Measurements from ENCODE around the gene RIPOR3.

The RIPOR3 gene

GRCh38 chr20:50595988-50596693, 95.2 kb downstream of the RIPOR3 start:
- H3K4me3 ChIP-seq (ENCODE audit: low read length), result no peak overlapping the region
- DNase-seq (ENCODE audit: low read depth), result no peak
- no peak for TF ChIP-seq CTCF (conservative IDR thresholded peaks at IDR 0.05; ENCODE audit: low read depth, low read length)

- no peak overlapping the region for H3K4me3 ChIP-seq (ENCODE audit: low read length)
- DNase-seq (ENCODE audit: low read depth), result no peak
- TF ChIP-seq CTCF (conservative IDR thresholded peaks at IDR 0.05; ENCODE audit: low read depth, low read length), result no peak
Measured at GRCh38 chr20:50595433-50595895, 95.9 kb downstream of the RIPOR3 start.

DNA sequence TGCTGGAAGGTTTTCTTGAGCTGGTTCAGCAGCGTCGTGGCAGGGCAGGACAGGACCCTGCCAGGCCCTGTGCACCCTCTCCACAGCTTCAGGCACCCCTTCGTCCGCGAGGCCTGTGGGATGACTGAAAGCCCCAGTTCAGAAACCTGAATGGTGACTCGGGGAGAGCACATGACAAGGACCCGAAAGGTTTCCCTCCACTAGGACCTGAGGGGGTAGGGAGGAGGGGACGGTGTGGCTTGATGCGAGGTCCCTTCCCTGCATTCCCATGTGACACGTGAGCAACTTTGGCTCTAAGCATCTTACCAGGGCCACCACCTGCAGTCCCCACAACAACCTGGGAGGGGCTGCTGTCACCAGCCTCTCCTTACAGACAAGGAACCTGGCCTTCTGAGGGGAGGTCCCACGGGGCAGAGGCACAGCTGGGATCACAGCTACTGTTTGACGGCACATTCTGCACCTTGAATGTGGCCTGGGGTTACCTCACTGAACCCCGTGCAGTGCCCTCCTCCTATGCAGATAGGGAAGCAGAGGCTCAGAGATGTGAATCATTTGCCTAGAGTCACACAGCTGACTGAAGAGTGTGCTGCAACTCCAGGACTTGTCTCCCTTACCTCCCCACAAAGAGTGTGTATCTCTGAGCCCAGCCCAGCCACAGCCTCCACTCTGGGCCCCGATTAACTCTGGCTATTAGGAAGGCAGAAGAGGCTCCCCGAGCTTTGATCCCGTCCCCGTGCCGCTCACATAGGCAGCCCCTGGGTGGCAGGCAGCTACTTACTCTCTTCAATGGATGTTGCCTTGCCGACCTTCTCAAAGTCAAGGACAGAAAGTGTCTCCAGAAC, 96.5 kb downstream of the RIPOR3 start:
- no peak overlapping the region for H3K4me3 ChIP-seq (ENCODE audit: low read length)
- no peak for TF ChIP-seq CTCF (conservative IDR thresholded peaks at IDR 0.05; ENCODE audit: low read depth, low read length)
- DNase-seq (ENCODE audit: low read depth), result no peak

DNA sequence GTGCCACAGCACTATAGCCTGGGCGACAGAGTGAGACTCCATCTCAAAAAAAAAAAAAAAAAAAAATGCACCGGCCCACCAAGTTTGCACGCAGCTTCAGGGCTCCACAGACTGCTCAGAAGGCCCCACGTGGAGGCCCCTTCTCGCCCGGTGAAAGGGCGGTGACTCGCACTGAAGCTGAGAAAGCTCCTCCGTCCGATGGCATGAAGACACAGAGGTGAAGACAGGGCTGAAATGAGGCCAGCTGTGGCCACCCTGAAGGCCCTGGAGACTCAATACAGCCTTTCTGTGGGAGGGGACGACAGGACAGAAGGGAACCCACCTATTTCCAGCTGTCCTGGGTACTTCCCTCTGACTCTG, 97.1 kb downstream of the RIPOR3 start:
- H3K4me3 ChIP-seq (ENCODE audit: low read length), result no peak overlapping the region
- no peak for TF ChIP-seq CTCF (conservative IDR thresholded peaks at IDR 0.05; ENCODE audit: low read depth, low read length)
- no peak for DNase-seq (ENCODE audit: low read depth)

DNA sequence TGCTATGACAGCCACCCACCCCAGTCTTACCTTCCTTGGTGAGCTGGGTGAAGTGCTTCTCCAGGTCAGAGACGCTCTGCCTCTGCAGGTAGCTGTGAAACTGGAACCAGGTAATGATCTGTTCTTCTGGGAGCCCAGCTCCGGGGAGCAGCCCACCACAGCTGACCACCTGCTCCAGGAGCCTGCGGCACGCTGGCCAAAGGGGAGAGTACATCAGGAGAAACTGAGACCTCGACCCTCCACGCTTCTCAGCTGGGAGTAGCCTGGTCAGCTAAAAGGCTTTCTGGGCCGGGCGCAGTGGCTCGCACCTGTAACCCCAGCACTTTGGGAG, 98.4 kb downstream of the RIPOR3 start:
- no peak overlapping the region for H3K4me3 ChIP-seq (ENCODE audit: low read length)
- DNase-seq (ENCODE audit: low read depth), result no peak
- TF ChIP-seq CTCF (conservative IDR thresholded peaks at IDR 0.05; ENCODE audit: low read depth, low read length), result no peak

- H3K4me3 ChIP-seq (ENCODE audit: low read length), result no peak overlapping the region
- no peak for TF ChIP-seq CTCF (conservative IDR thresholded peaks at IDR 0.05; ENCODE audit: low read depth, low read length)
- no peak for DNase-seq (ENCODE audit: low read depth)
Measured at GRCh38 chr20:50592282-50593004, 98.9 kb downstream of the RIPOR3 start.

Measured in retinal pigment epithelial cell (primary cell).